Thoracic aorta (tissue), 2 donors: Measurements from ENCODE around the gene IGF1R. TPM values are rescaled to one million over a fixed set of nuclear protein-coding genes. Genes with fewer than 3 reads are reported as not detected.

ENCODE experiments used
- ATAC-seq: fragments of 150-250 bp; one replicate; pipeline ENCODE4 v1.8.0; 2017; ENCODE audit warnings: low read depth; ENCODE audit not compliant: insufficient number of reproducible peaks, low FRiP score
- DNase-seq: peaks from one replicate; pipeline ENCODE4 v3.0.0-alpha.2; 2020; ENCODE audit warnings: low spot score
- H3K27ac ChIP-seq, 2 donors: fragments of 200-600 bp; sonication (generic); 1 replicate in 1 of 2; 2 replicates in 1 of 2; pipeline ENCODE4 v1.5.1; 2016; ENCODE audit warnings: mild to moderate bottlenecking in 2 of 2, moderate library complexity in 2 of 2
- H3K27me3 ChIP-seq: fragments of 200-600 bp; sonication (generic); replicated peaks from 2 replicates; pipeline ENCODE4 v1.6.0; 2016; ENCODE audit warnings: mild to moderate bottlenecking; ENCODE audit not compliant: insufficient read depth
- H3K36me3 ChIP-seq: fragments of 200-600 bp; sonication (generic); one replicate; pipeline ENCODE4 v1.5.1; 2016
- H3K4me1 ChIP-seq, 2 donors: fragments of 200-600 bp; sonication (generic); 1 replicate in 1 of 2; 2 replicates in 1 of 2; pipeline versions ENCODE4 v1.5.1 to v1.6.0; 2016; ENCODE audit warnings: low read depth in 2 of 2, mild to moderate bottlenecking in 1 of 2; ENCODE audit not compliant: control insufficient read depth in 1 of 2
- H3K4me3 ChIP-seq: fragments of 200-600 bp; sonication (generic); 2 replicates; pipeline ENCODE4 v1.5.1; 2016; ENCODE audit warnings: mild to moderate bottlenecking
- H3K9me3 ChIP-seq: fragments of 200-600 bp; sonication (generic); 2 replicates; pipeline ENCODE4 v1.5.1; 2016
- CTCF ChIP-seq: fragments of 200-600 bp; sonication (generic); IDR thresholded peaks from one replicate; pipeline ENCODE4 v1.5.1; 2019; ENCODE audit warnings: antibody characterized with exemption
- total RNA-seq, 2 donors: library from RNA; depleted of rRNA; stranded (reverse); fragments of >200 nt; gene quantifications; one replicate each; pipeline versions ENCODE4 v1.1.0 to v1.2.3, GENCODE V29; 2016

Gene IGF1R
- total RNA-seq, 2 donors from 2014 or later, result 127 to 159 TPM

GRCh38 chr15:98751767-98752166, 103.4 kb downstream of the IGF1R start:
- ATAC-seq (no peak), DNase-seq (no peak)
- Histone ChIP-seq H3K4me3 (no peak overlapping the region), H3K4me1 (peaks cover 20 to 54% of the 10 kb centered on the region in 2 donors), H3K27me3 (no peaks in the 10 kb centered on the region), H3K9me3 (no peaks in the 10 kb centered on the region), H3K27ac (no peak overlapping the region), H3K36me3 (no peaks in the 10 kb centered on the region)
- TF ChIP-seq CTCF, result no peak

- H3K36me3 ChIP-seq, result no peaks in the 10 kb centered on the region
- TF ChIP-seq CTCF, result no peak
- no peak for DNase-seq
- H3K4me3 ChIP-seq, result peak overlapping the region; percentile 69
- no peak for ATAC-seq
- no peaks in the 10 kb centered on the region for H3K27me3 ChIP-seq
- H3K9me3 ChIP-seq, result no peaks in the 10 kb centered on the region
- H3K4me1 ChIP-seq, result peaks cover 20 to 68% of the 10 kb centered on the region in 2 donors
- peak overlapping the region in 1 of 2 donors; percentile 50 for H3K27ac ChIP-seq
Measured at GRCh38 chr15:98753726-98754656, 105.7 kb downstream of the IGF1R start.

- Histone ChIP-seq H3K4me1 (peaks cover 14 to 69% of the 10 kb centered on the region in 2 donors), H3K36me3 (no peaks in the 10 kb centered on the region), H3K9me3 (no peaks in the 10 kb centered on the region), H3K4me3 (peak overlapping the region; percentile 69), H3K27me3 (no peaks in the 10 kb centered on the region), H3K27ac (peak overlapping the region in 1 of 2 donors; percentile 50)
- ATAC-seq (no peak), DNase-seq (no peak)
- no peak for TF ChIP-seq CTCF
Measured at GRCh38 chr15:98754657-98755022, 106.3 kb downstream of the IGF1R start.

- peaks cover 10 to 69% of the 10 kb centered on the region in 2 donors for H3K4me1 ChIP-seq
- H3K4me3 ChIP-seq, result no peak overlapping the region
Measured at GRCh38 chr15:98755138-98755537, 106.8 kb downstream of the IGF1R start.

More at GRCh38 chr15:98755138-98755537, 106.8 kb downstream of the IGF1R start:
- Histone ChIP-seq H3K27ac (no peak overlapping the region), H3K27me3 (no peaks in the 10 kb centered on the region), H3K9me3 (no peaks in the 10 kb centered on the region), H3K36me3 (no peaks in the 10 kb centered on the region)
- TF ChIP-seq CTCF, result no peak
- DNase-seq (no peak), ATAC-seq (no peak)
